ENCODE results near the gene LRMDA.

- no peak for TF ChIP-seq CTCF (conservative IDR thresholded peaks at IDR 0.05; ENCODE audit: low read length)
- TF ChIP-seq EZH2phosphoT487 (IDR thresholded peaks at IDR 0.05; ENCODE audit: borderline replicate concordance, low read depth, low read length) = no peak
Observed at GRCh38 chr10:76552091-76552873, 1120.9 kb downstream of the LRMDA start.

All from OCI-LY7 (cell line).